Measurements from ENCODE around the gene ZNF608. TPM values are rescaled to one million over a fixed set of nuclear protein-coding genes. Genes with fewer than 3 reads are reported as not detected.
A peak's percentile ranks its signal among the peaks of the same experiment; 100 is the strongest.

The ZNF608 gene
- total RNA-seq, 1 experiment from 2014 or later = 17.5 TPM

DNA sequence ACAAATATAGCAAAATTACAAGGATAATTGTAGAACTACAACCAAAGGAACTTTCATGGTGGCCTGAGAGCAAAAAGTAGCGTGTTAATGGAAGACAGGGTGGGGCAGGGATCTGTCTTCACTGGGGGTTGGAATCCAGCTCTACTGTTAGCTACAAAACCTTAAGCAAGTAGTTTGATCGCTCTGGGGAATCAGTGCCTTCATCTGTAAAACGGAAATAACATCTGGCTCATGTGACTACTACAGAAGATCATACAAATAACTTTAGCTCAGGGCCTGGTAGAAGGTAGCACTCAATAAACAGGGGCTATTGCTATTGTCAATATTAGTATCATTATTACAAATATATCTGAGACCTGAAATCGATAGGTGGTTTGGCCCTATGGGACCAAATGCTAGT is 40.4 kb downstream of the ZNF608 start:
- Histone ChIP-seq H3K36me3 (ENCODE audit: control insufficient read depth, insufficient read depth, low read length) (no peaks in the 10 kb centered on the region), H3K4me1 (peaks cover 58% of the 10 kb centered on the region), H3K27me3 (replicated peaks; ENCODE audit: control insufficient read depth, insufficient read depth, low read length) (no peaks in the 10 kb centered on the region), H3K9me3 (no peaks in the 10 kb centered on the region), H3K4me3 (ENCODE audit: low read depth, low read length) (no peak overlapping the region)
- ChIA-PET CTCF (no interaction called here), POLR2A (no interaction called here)
- BruUV-seq (replicated peaks) = no TSS peak
- TF ChIP-seq, protein P1, sequence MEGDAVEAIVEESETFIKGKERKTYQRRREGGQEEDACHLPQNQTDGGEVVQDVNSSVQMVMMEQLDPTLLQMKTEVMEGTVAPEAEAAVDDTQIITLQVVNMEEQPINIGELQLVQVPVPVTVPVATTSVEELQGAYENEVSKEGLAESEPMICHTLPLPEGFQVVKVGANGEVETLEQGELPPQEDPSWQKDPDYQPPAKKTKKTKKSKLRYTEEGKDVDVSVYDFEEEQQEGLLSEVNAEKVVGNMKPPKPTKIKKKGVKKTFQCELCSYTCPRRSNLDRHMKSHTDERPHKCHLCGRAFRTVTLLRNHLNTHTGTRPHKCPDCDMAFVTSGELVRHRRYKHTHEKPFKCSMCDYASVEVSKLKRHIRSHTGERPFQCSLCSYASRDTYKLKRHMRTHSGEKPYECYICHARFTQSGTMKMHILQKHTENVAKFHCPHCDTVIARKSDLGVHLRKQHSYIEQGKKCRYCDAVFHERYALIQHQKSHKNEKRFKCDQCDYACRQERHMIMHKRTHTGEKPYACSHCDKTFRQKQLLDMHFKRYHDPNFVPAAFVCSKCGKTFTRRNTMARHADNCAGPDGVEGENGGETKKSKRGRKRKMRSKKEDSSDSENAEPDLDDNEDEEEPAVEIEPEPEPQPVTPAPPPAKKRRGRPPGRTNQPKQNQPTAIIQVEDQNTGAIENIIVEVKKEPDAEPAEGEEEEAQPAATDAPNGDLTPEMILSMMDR (IDR thresholded peaks at IDR 0.05; ENCODE audit: insufficient read depth in 1 of 2, low read depth in 1 of 2, low read length in 1 of 2, severe bottlenecking in 1 of 2, unreplicated experiment in 1 of 2) = no peak
- Mint-ChIP-seq H3K4me1 (ENCODE audit: low read depth, unreplicated experiment) (peaks cover 27% of the 10 kb centered on the region), H3K27me3 (ENCODE audit: insufficient read depth, unreplicated experiment) (no peaks in the 10 kb centered on the region), H3K4me3 (ENCODE audit: unreplicated experiment) (no peak overlapping the region), H3K27ac (ENCODE audit: unreplicated experiment) (peak overlapping the region; percentile 54), H3K36me3 (ENCODE audit: insufficient read depth, unreplicated experiment) (no peaks in the 10 kb centered on the region), H3K9me3 (ENCODE audit: unreplicated experiment) (no peaks in the 10 kb centered on the region)
- DNase-seq = no peak
- intact Hi-C loops (cut with micrococcal nuclease; ENCODE audit: unreplicated experiment) = no loop called here

DNA sequence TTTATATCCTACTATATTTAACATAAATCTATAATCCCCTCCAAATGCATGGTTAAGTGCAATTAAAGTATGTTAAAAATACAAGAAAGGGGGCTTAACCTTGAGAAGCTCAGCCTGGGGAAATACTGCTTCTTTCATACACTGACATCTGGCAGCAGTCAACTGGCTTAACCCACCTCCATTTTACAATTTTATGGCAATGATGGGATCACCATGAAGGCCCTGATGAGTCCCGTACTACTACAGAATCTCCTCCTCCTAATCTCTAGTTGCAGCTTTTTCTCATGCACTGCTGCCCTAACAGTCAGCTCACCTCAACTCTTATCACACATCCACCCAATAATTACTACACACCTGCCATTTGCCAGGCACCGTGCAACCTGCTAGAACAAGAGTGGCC is 40.9 kb downstream of the ZNF608 start:
- Histone ChIP-seq H3K27me3 (replicated peaks; ENCODE audit: control insufficient read depth, insufficient read depth, low read length) (no peaks in the 10 kb centered on the region), H3K36me3 (ENCODE audit: control insufficient read depth, insufficient read depth, low read length) (no peaks in the 10 kb centered on the region), H3K4me1 (peaks cover 61% of the 10 kb centered on the region), H3K4me3 (ENCODE audit: low read depth, low read length) (no peak overlapping the region), H3K9me3 (no peaks in the 10 kb centered on the region)
- TF ChIP-seq, protein P1 (IDR thresholded peaks at IDR 0.05; ENCODE audit: insufficient read depth in 1 of 2, low read depth in 1 of 2, low read length in 1 of 2, severe bottlenecking in 1 of 2, unreplicated experiment in 1 of 2) = no peak
- intact Hi-C loops (cut with micrococcal nuclease; ENCODE audit: unreplicated experiment) = no loop called here
- no TSS peak for BruUV-seq (replicated peaks)
- CTCF ChIA-PET = no interaction called here
- H3K4me3 Mint-ChIP-seq (ENCODE audit: unreplicated experiment) = no peak overlapping the region
- peak overlapping the region; percentile 54 for H3K27ac Mint-ChIP-seq (ENCODE audit: unreplicated experiment)
- H3K27me3 Mint-ChIP-seq (ENCODE audit: insufficient read depth, unreplicated experiment) = no peaks in the 10 kb centered on the region
- H3K4me1 Mint-ChIP-seq (ENCODE audit: low read depth, unreplicated experiment) = peaks cover 32% of the 10 kb centered on the region
- DNase-seq = no peak
- POLR2A ChIA-PET = no interaction called here
- no peaks in the 10 kb centered on the region for H3K36me3 Mint-ChIP-seq (ENCODE audit: insufficient read depth, unreplicated experiment)
- H3K9me3 Mint-ChIP-seq (ENCODE audit: unreplicated experiment) = no peaks in the 10 kb centered on the region

DNA sequence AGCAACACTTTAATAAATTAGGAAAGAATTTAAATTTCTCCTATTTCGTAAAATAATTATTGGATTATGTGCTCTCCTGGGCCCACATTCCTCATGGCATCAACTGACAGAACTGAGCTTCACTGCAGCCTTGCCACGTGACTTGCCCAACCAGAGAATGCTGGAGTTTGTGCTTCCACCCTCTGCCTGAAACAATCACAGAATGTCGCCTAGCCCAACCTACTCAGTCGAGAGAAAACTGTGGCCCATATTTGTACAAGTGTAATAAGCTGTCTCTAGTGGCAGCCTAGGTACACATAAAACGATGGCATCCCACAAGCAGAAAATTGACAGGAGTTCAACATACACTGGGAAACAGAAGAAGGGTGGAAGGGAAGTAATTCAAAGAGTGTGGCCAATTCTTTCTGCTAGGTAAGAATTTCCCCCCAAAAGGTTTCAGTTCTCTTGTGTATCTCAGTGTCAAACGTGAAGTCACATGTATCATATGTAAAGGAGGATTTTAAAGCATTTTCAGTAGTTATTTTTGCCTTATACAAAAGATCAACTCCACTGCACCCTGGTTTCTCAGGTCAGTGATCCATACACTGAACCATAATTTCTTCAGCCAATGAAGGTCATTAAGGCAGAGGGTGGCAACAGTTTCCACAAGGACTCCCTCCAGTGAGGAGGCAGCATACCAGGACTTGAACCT is 41.7 kb downstream of the ZNF608 start:
- peaks cover 69% of the 10 kb centered on the region for H3K4me1 ChIP-seq
- no peaks in the 10 kb centered on the region for H3K36me3 ChIP-seq (ENCODE audit: control insufficient read depth, insufficient read depth, low read length)
- POLR2A ChIA-PET = no interaction called here
- Mint-ChIP-seq H3K36me3 (ENCODE audit: insufficient read depth, unreplicated experiment) (peaks cover 6% of the 10 kb centered on the region), H3K4me3 (ENCODE audit: unreplicated experiment) (no peak overlapping the region), H3K9me3 (ENCODE audit: unreplicated experiment) (no peaks in the 10 kb centered on the region), H3K4me1 (ENCODE audit: low read depth, unreplicated experiment) (peaks cover 38% of the 10 kb centered on the region), H3K27me3 (ENCODE audit: insufficient read depth, unreplicated experiment) (no peaks in the 10 kb centered on the region), H3K27ac (ENCODE audit: unreplicated experiment) (no peak overlapping the region)
- DNase-seq = no peak
- intact Hi-C loops (cut with micrococcal nuclease; ENCODE audit: unreplicated experiment) = no loop called here
- no peaks in the 10 kb centered on the region for H3K27me3 ChIP-seq (replicated peaks; ENCODE audit: control insufficient read depth, insufficient read depth, low read length)
- H3K9me3 ChIP-seq = no peaks in the 10 kb centered on the region
- no TSS peak for BruUV-seq (replicated peaks)
- TF ChIP-seq, protein P1 (IDR thresholded peaks at IDR 0.05; ENCODE audit: insufficient read depth in 1 of 2, low read depth in 1 of 2, low read length in 1 of 2, severe bottlenecking in 1 of 2, unreplicated experiment in 1 of 2) = no peak
- CTCF ChIA-PET = no interaction called here
- no peak overlapping the region for H3K4me3 ChIP-seq (ENCODE audit: low read depth, low read length)
